Activated CD8-positive, alpha-beta memory T cell treated with anti-CD3 and anti-CD28 coated beads, Interleukin-2, amount 50 U/mL, for 4 hours (primary cell): ENCODE measurements around the gene MEG3.

Experiments used
- DNase-seq: peaks from one replicate; pipeline ENCODE4 v3.0.0-alpha.2; 2020

Gene MEG3

DNA sequence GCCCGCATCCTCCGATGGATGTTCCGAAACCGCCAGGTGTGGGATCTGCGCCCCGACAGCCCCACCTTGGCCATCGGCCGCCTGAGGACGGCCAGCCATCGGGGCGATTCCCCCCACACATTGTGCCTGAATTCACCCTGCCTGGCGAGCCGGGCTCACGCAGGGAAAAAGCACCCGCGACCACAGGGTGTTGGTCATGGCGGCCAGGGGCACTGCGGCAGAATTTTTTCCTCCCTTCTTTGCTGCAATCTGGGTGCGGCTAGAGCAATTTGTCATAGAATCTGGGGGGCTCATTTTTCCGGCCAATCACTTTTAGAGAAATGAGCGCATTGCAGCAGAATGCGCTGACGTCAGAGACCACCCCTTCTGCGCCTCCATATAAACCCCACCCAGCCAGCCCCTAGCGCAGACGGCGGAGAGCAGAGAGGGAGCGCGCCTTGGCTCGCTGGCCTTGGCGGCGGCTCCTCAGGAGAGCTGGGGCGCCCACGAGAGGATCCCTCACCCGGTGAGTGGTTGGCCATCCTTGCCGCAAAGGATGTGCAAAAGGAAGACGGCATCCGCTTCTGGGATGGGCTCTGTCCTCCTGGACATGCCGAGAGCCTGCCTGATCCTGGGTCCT is at the start of gene MEG3:
MEG3 (plus strand) TSS at position 406 of the 619 bp plus-strand sequence.
- DNase-seq: no peak

DNA sequence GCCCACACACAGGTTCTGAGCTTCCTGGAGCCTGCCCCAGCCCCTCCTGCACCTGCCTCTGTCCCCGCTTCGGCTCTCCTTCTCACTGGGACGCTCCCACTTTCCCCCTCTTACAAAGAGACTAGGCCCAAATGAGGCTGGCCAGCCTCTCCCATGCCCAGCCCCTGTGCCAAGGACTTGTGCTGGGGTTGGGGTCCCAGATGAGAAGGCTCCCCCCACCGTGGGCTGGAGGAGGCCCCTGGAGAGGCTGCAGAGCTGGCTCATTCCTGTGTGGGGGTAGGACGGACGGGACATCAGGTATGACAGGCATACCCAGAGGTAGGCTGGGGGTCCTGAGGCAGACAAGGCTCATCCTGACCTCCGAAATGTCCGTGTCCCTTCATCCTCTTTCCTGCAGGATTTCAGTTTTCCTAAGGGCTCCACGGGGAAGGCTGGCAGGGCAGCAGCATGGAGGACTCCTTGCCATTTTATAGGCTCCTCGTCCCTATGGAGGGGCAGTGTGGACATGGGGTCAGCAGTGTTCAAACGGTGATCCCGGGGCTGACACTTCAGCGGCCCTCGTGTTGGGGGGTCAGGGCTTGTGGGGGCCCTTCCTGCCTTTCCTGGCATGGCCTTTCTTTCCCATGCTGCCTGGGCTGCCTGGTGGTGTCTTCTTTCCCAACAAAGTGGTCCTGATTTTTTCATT is 49.1 kb upstream of the MEG3 start:
- no peak for DNase-seq

DNA sequence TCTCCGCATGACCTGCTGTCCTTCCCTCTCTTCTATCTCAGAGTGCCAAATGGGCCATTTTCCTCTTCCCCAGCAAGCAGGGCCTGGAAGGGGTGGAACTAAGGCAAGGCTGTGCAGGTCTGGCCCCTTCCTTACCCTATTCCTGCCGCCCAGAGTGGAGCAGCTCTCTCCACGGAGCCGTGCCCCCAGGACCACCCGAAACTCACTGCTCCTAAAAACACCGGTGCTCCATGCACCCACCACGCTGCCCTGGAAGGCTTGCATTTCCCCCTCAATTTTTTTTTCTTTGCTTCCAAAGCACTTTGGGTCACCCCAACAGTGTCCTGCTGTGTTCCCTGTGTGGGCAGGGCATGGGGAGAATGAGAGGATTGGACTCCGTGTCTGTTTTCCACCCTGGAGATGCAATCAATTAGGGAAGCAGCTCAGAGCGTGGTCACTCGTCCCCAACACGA is 48.5 kb upstream of the MEG3 start:
- DNase-seq: no peak

DNA sequence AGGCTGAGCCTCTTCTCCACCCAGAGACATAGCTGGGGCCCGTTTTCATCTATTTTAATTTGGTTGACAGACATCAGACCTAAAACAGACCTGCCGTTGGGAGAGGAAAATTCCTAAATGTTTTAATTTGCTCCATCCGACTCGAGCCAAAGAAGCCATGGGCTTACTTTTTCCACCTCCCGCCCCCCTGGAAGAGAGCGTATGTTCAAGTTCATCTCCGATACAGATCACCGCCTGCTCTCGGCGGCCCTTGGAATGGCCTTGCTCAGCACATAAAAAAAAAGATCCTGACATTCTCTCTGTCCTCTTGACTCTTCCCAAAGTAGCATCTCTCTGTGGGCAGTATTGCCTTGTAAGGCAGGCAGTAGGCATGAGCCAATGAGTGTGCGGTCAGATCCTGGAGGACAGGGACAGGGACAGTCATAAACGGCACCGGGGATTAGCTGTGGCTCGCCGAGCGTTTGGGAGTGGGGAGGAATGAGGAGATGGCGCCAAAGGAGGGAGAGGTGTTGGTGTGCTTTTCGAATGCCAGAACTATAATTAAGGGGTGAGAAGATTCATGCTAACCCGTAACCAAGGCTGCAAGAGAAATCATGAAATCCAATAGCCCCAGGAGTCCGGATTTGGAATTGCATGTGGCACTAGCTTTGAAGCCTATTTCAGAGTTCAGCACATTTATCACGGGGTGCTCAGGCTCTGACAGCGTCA is 47.9 kb upstream of the MEG3 start:
- DNase-seq: no peak

DNA sequence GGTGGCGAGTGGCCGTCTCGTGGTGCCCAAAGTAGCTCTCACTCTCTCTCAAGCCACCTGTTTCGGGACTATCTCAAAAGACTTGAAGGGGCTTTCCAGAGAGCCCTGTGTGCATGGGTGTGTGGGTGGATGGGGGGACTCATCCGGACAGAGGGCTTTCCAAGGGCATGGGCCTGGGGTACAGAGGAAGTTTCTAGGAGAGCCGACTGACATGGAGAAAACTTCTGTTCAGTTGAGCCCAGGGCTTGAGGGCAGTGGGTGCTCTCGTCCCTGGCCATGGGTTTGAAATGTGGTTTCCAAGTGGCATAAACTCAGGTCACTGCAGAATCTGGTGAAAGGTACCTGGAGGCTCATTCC is 47.4 kb upstream of the MEG3 start:
- DNase-seq: no peak

DNA sequence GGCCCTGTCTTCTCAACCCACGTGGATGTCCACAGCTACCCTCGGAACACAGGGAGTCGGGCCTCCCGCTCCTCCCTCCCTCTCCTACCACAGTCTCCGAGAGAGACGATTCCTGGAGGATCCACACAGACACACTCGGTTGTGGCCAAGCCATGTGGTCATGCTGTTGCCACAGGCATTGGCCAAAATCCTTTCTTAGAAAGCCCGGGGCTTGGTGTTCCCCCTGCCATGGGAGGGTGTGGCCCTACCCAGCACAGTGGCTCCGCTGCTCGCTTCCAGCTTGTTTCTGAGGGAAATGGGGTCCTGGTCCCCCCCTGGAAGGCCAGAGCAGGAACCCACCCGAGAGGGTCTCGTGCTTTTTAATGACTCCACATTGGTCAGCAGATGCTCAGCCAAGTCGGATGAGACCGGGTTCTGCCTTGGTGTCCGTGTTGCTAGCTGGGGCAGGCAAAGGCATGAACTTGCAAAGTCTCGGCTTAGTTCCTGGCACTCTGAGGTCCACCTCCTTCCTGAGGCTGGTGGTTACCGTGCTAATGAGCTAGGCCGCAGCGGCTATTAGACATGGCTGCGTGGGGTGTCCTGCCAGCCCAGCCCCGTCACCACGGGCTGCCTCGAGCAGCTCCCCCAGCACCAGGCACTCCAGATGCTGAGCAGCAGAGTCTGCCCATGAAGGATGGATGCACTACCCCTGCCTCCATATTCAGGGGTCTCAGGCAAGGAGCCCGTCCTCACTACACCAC is 46.8 kb upstream of the MEG3 start:
- no peak for DNase-seq

DNA sequence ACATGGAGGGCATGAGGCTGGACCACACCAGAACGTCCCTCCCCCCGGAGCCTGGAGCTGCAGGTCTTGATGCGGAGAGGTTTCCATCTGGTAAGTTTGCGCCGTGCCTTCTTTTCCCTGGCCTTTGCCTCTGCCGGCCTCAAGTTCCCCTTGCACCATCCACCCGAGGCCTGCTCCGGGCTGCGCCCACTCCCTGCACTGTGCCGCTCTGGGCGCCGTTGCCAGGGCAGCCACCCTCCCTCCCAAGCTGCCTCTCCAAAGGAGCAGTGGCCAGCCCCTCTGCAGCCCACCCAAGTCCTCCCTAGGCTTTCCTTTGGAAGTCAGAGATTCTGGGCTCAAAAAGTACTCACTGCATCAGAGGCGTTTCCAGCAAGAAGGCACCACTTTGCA is 46.2 kb upstream of the MEG3 start:
- no peak for DNase-seq

DNA sequence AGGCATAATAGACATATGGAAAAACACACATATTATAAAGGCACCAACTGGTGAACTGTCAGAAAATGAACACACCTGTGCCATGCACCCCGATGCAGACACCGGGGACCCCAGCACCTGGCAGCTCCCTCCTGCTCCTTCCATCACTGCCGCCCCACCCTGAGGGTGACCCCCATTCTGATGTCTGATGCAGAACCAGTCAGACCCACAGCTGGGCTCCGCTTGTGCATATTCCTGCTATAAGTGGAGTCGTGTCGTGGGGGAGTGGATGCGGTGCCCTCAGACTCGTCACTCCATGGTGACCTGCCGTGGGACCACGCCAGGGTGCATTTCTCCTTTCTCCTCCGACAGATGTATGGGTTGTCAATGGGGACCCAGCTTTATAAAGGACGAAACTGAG is 45.7 kb upstream of the MEG3 start:
- no peak for DNase-seq

DNA sequence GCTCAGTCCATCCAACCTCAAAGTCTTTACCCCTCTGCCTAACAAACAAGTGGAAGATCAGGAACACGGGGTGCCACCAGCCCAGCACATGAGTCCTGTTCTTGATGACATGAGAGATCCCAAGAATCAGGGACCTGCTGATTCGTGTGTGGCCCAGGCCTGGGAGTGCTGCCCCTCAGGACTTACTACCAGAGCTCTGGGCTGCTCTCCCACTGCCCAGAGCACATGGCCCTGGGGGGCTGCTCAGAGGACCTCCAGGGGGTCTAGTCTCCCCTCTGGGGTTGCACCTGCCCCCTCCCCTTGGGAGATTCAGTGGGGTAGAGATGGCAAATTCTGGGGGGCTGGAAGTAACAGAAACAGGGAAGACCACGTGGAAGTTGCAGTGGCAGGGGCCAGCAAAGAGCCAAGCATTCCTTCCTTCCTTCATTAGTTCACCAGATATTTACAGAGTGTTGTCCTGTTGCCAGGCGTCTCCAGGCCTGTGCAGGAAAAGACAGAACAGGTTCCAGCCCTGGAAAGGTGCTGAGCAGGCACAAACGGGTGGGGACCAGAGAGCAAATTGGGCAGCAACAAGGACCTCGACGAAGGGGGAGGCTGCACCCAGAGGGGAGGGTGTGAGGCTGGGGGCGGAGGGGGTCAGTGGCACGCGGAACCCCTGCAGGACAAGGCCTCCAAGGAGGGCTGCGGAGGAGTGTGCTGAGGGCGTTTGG is 45.1 kb upstream of the MEG3 start:
- no peak for DNase-seq

DNA sequence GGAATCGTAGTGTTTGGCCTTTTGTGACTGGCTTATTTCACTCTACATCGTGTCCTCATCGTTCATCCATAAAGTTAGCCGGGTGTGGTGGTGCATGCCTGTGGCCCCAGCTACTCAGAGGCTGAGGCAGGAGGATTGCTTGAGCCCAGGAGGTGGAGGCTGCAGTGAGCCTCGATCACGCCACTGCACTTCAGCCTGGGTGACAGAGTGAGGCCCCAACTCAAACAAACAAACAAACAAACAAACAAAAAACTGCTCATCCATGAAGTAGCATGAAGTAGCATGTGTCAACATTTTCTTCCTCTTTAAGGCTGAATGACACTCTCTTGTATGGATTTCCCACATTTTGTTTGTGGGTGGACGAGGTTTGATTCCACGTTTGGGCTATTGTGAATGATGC is 44.0 kb upstream of the MEG3 start:
- DNase-seq: no peak

DNA sequence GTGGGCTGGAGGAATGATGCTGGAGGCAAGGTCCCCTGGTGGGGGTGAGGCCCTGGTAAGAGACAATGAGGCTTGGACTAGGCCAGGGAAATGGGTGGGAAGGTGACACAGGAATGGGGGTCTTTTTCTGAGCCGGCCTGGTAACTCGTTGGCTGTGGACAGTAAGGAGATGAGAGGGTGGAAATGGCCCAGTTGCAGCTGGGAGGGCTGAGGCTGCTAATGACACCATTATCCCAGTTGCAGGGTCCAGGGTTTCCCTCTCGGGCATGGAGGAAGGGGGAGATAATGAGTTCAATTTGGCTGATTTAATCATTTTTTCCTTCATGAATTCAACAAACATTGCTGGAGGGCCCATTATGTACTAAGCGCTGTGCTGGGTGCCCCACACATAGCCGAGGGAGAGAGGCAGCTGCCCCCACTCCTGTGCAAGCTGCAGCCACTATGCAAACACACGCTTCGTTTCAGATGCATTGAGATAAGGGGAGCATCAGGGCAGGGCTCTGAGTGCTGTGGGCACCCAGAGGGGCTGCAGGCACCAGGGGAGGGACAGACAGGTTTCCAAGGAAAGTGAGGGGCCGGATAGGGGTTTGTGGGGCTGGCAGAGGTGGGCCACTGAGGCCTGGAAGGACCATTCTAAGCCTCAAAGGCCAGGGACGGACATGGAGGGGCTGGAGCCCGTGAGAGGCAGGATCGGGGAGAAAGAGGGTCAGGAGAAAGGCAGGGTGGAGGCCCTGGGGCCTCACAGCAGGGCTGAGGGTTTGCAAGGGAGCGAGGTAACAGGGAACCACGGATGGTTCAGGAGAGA is 43.2 kb upstream of the MEG3 start:
- DNase-seq: no peak

DNA sequence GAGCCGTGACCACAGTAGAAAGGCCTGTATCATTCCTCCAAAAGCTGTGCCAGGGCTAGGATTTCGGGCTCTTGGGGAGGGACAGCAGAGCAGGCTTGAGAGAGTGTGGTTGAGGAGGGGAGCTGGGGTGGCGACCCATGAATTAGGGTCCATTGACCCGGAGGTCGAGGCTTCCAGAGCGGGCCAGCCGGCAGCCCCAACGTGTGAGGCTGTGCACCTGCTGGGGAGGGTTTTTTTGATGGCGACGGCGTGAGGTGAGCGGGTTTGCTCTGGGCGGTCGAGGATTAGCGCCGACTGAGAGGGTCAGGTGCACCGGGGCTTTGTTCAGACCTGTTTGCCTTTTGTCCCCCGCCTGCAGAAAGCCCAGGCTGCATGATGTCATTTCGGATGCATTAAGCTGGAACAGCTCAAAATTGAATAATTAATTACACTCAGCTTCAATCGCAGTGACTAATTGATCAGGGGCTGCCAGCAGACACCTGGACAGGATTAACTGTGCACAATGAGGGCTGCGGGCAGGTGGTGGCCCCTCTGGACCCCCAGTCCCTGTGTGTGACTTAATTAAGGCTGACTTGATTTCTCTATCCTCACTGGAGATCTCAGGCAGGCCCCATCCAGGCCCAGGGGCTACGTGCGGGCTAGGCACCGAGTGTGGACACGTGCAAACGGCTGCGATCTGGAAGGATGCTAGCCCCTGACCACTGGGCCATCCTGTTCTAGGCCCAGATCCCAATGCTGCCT is 42.1 kb upstream of the MEG3 start:
- no peak for DNase-seq

DNA sequence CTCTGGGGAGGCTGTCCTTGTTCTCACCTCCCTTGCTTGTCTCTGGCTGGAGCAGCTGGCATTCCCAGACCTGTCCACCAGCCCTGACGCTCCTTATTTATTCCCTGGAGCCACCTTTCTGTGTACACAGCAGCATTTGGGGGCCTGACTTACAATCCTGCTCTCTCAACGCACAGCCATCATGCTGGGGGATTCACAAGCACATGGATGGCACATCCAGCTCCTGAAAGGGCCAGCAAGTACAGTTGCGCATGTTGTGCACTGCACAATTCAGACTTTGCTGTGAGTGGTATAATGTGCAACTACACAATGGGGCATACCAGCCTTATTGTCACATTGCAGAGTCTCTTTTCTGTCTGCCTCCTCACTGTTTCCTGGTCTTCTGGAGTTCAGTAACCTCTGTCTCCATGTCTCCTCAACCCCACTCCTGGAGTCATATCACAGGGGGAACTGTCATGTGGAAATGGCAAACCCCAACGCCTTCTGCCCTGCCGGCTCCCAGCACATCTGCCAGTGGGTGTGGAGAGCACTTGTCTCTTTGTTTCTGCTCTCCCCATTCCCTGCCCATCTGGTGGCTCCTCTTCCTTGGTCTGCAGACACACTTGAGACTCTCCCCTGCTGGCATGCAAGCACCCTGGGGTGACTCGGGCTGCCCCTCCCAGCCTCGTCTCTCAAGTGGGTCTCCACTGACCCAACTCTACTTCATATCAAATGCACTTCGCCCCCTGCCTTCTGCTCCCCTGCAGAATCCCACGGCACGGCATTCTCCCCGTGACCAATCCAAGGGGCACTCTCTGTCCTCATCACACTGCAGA is 41.2 kb upstream of the MEG3 start:
- no peak for DNase-seq

DNA sequence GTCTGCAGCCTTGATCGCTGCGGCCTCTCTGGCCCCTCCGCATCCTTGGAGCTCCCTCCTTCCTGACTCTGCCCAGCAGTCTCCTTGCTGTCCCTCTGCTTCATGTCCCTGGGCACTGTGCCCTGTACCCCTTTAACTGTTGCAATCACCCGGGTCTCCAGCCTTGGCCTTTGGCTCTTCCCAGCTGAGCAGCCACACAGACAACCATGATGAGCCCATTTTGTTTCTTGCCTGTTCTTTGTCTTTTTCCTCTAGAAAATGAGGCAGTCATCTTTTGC is 40.6 kb upstream of the MEG3 start:
- DNase-seq: no peak

DNA sequence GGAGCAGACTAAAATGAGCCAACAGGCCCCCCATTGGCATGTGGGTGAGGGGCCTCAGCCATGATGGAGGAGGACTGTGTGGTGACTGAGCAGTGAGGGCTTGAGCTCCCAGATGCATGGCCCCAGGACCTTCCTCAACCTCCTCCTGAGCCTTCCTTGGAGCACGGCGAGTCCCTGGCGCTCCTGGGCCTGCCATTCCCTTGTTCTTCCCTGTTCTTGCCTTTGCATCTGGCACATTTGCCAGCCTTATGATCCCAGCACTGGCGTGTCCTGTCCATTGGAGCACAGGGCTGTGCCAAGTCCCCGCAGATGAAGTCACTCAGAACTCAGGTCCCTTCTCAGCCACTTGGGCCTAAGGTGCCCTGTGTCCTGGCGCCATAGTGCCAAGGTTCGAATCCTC is 40.3 kb upstream of the MEG3 start:
- DNase-seq: no peak

DNA sequence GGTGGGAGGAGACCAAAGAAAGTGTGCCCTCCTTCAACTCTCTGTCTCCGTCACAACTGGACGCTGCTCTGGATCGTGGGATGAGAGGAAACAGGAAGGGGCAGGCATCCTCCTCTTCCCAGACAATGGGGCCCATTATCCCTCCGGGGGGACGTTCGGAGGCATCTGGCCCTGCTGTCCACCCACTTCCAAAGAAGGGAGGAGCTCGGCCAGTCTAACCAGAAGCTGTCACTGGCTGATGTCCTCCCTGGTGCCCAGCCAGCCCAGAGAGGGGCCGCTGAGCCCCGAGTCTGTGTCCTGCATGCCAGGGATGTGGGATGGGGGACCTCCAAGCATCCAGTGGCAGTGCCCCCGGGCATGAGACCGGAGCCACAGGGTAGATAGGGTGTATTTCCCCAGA is 39.8 kb upstream of the MEG3 start:
- DNase-seq: no peak

DNA sequence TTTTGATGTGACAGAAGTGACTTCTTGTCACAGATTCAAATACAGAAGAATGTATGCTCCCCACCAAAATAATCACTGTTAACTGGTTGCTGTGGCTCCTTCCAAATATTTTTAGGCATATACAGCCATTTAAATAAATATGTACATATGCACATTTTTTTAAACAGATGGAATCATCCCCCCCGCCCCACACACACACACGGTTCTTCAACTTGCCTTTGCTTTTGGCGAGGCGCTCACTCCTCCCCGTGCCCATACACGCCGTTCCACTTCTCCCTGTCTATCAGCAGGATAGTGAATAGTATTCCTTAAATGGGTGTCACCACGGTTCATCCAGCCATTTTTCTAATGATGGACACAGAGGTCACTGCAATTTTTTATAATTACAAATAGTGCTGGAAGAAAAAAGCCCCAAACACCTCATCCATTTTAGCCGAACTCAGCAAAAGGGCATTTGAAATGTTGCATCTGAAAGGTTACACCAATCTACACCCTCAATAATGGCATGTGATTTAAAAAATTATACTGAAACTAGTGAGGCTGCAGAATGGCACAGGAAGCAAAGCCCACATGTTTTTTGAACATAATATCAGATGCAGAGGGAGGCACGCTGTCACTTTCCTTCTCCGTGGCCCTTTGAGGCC is 39.2 kb upstream of the MEG3 start:
- no peak for DNase-seq

DNA sequence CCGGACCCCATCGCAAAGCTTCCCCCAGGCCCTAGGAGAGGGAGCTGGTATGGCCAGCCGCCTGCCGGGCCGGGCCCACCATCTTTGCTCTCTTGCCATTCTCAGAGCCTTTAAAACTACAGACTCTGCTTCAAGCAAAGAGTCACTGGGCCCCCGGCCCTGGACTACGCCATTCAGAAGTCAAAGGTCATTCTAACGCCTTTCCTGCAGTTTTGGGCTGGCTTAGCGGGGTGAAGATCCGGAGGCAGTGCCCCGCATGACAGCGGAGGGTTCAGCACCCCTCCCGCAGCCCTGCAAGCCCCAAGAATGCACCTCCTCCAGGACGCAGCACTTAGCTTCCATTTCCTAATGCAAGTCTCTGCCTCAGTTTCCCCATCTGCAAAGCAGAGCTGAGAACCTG is 38.3 kb upstream of the MEG3 start:
- no peak for DNase-seq

DNA sequence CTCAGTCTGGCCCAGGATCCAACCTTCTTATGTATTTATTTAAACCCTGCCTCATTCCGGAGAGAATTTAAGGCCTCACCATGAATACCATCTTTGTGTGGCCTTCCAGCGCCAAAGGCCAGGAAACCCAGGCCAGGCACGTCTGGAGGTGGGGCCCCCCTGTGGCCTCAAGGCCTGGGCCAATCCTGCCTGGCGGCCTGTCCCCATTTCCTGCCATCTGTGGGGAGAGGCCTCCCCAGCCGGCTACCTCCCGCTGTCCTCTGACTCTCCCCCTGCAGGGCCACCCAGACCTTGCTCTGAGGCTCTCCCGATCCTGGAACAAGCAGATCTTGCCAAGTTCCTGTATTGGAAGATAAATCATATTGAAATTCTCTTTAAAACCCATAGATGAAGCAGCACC is 37.4 kb upstream of the MEG3 start:
- no peak for DNase-seq

DNA sequence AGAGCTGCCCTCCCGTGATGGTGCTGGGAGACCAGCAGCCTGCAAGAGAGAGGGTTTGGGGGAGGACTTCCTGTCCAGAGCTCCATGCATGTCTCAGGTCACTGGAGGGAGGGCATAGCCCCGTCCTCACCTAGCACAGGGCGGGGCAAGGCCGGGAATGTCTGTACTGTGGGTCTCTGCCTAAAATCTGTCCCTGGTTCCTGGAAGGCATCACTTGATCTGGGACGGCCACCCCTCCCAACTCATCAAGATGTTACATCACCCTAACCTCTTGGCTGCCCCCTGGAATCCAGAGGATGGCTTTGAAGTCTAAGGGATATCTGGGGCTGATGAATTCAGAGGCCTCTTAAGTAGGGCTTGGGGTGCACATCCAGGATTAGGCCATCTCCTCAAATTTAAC is 37.0 kb upstream of the MEG3 start:
- no peak for DNase-seq
